HCT116 (cell line): Measurements from ENCODE around the gene PSMG3.

Experiments
- EZH2 ChIP-seq: fragments of 200-600 bp; sonication (generic); IDR thresholded peaks from 2 replicates; pipeline ENCODE4 v1.6.1; 2017; ENCODE audit warnings: antibody characterized with exemption, mixed run types
- EZH2phosphoT487 ChIP-seq: fragments of 200-600 bp; IDR thresholded peaks from 2 replicates; pipeline ENCODE4 v1.6.1; 2018; ENCODE audit warnings: antibody characterized with exemption, borderline replicate concordance
- POLR2A ChIP-seq: IDR thresholded peaks from 2 replicates; pipeline ENCODE4 v1.7.0; 2011; ENCODE audit warnings: borderline replicate concordance; ENCODE audit not compliant: insufficient read depth, insufficient read length; ENCODE audit errors: extremely low read depth
- POLR2AphosphoS5 ChIP-seq: IDR thresholded peaks from 2 replicates; pipeline ENCODE4 v1.6.1; 2011; ENCODE audit warnings: mild to moderate bottlenecking, low read depth, low read length, moderate library complexity
- SIN3A ChIP-seq: IDR thresholded peaks from 2 replicates; pipeline ENCODE4 v1.6.1; 2012; ENCODE audit warnings: low read depth
- TCF7L2 ChIP-seq: IDR thresholded peaks from 2 replicates; pipeline ENCODE4 v1.7.0; 2011; ENCODE audit warnings: borderline replicate concordance, inconsistent platforms; ENCODE audit not compliant: insufficient read depth, insufficient read length; ENCODE audit errors: extremely low read depth
- ZNF274 ChIP-seq: fragments of 200-500 bp; sonication (Bioruptor generic); IDR thresholded peaks from 2 replicates; pipeline ENCODE4 v1.6.1; 2014; ENCODE audit warnings: mild to moderate bottlenecking, low read depth, low read length, inconsistent platforms
- TF ChIP-seq, protein P1 (sequence below), 3 experiments: fragments of 200-600 bp in 1 of 3; sonication (generic) in 1 of 3; IDR thresholded peaks in 2 of 3; conservative IDR thresholded peaks in 1 of 3; 2 replicates each; pipeline ENCODE4 v1.5.1; 2012 to 2017; ENCODE audit warnings: low read depth in 2 of 3, low read length in 2 of 3, antibody characterized with exemption in 1 of 3, borderline replicate concordance in 1 of 3, control low read depth in 1 of 3, mild to moderate bottlenecking in 1 of 3, mixed read lengths in 1 of 3, mixed run types in 1 of 3, moderate library complexity in 1 of 3; ENCODE audit not compliant: insufficient read depth in 1 of 3
- TF ChIP-seq, protein P2 (sequence below): IDR thresholded peaks from 2 replicates; pipeline ENCODE4 v1.6.1; 2011; ENCODE audit warnings: mild to moderate bottlenecking, low read length, moderate library complexity; ENCODE audit not compliant: insufficient replicate concordance; ENCODE audit errors: extremely low read depth
- TF ChIP-seq, protein P3 (sequence below): IDR thresholded peaks from 2 replicates; pipeline ENCODE4 v1.6.1; 2012
- TF ChIP-seq, protein P4 (sequence below): IDR thresholded peaks from 2 replicates; pipeline ENCODE4 v1.6.1; 2012

DNA sequence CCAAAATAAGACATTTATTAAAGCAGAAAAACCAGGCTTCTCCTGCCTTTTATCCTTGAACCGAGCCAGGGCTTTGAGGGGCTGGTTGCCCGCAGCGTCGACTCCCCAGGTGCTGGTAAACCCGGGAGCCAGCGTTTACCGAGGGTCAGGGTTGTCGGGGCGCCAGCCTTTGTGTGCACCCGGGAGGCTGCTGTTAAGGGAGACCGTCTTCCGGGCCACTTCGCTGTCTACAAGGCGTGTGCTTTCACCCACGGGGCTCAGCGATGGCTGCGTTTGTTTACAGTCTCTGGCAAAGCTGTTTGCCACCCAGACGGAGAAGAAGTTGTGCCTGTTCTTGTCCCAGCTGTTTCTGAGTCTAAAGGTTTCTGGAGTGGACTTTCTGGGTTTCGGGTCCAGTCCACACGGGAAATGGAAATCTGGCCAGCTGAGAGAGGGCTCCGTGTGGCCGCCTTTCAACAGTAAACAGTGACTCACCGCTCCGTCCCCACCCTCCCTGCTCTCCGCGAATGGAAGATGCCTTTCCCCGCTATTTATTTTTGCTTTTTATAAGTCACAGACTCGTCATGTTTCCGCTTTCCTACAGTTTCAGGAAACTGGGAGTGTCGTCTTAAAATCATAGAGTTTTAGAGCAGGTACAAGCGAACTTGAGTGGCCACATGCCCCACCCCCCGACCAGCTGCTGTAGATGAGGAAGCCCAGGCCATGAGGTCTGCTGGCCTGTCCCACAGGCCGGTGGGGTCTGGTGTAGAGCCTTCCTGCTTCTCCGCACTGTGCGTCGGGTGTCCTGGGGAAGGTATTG, 37.2 kb downstream of the PSMG3 start:
- TF ChIP-seq, protein P1, sequence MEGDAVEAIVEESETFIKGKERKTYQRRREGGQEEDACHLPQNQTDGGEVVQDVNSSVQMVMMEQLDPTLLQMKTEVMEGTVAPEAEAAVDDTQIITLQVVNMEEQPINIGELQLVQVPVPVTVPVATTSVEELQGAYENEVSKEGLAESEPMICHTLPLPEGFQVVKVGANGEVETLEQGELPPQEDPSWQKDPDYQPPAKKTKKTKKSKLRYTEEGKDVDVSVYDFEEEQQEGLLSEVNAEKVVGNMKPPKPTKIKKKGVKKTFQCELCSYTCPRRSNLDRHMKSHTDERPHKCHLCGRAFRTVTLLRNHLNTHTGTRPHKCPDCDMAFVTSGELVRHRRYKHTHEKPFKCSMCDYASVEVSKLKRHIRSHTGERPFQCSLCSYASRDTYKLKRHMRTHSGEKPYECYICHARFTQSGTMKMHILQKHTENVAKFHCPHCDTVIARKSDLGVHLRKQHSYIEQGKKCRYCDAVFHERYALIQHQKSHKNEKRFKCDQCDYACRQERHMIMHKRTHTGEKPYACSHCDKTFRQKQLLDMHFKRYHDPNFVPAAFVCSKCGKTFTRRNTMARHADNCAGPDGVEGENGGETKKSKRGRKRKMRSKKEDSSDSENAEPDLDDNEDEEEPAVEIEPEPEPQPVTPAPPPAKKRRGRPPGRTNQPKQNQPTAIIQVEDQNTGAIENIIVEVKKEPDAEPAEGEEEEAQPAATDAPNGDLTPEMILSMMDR (IDR thresholded peaks at IDR 0.05 in 2 of 3, conservative IDR thresholded peaks at IDR 0.05 in 1 of 3; ENCODE audit: borderline replicate concordance in 1 of 3, insufficient read depth in 1 of 3, low read depth in 2 of 3, low read length in 2 of 3), result no peak
- TF ChIP-seq EZH2phosphoT487, result no peak
- TF ChIP-seq EZH2, result no peak
- no peak for TF ChIP-seq POLR2A
- TF ChIP-seq, protein P2, sequence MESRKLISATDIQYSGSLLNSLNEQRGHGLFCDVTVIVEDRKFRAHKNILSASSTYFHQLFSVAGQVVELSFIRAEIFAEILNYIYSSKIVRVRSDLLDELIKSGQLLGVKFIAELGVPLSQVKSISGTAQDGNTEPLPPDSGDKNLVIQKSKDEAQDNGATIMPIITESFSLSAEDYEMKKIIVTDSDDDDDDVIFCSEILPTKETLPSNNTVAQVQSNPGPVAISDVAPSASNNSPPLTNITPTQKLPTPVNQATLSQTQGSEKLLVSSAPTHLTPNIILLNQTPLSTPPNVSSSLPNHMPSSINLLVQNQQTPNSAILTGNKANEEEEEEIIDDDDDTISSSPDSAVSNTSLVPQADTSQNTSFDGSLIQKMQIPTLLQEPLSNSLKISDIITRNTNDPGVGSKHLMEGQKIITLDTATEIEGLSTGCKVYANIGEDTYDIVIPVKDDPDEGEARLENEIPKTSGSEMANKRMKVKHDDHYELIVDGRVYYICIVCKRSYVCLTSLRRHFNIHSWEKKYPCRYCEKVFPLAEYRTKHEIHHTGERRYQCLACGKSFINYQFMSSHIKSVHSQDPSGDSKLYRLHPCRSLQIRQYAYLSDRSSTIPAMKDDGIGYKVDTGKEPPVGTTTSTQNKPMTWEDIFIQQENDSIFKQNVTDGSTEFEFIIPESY, result no peak
- peak; percentile 48 for TF ChIP-seq POLR2AphosphoS5
- TF ChIP-seq, protein P3, sequence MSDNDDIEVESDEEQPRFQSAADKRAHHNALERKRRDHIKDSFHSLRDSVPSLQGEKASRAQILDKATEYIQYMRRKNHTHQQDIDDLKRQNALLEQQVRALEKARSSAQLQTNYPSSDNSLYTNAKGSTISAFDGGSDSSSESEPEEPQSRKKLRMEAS, result no peak
- TF ChIP-seq, protein P4, sequence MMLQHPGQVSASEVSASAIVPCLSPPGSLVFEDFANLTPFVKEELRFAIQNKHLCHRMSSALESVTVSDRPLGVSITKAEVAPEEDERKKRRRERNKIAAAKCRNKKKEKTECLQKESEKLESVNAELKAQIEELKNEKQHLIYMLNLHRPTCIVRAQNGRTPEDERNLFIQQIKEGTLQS, result no peak
- TF ChIP-seq TCF7L2, result no peak
- no peak for TF ChIP-seq ZNF274
- no peak for TF ChIP-seq SIN3A
